HG03575 (cell line): Measurements from ENCODE around the gene STK4.

Experiments
- ATAC-seq: cut with Tn5 transposase; IDR thresholded peaks from one replicate; pipeline ENCODE4 v1.9.1; 2021; ENCODE audit not compliant: unreplicated experiment, insufficient number of reproducible peaks, low FRiP score; ENCODE audit errors: extremely low read depth

Gene STK4

GRCh38 chr20:45117581-45117980, 151.3 kb downstream of the STK4 start:
- ATAC-seq: no peak

- no peak for ATAC-seq
Observed at GRCh38 chr20:45118028-45118427, 151.7 kb downstream of the STK4 start.

GRCh38 chr20:45119556-45120266, 153.4 kb downstream of the STK4 start:
- no peak for ATAC-seq

DNA sequence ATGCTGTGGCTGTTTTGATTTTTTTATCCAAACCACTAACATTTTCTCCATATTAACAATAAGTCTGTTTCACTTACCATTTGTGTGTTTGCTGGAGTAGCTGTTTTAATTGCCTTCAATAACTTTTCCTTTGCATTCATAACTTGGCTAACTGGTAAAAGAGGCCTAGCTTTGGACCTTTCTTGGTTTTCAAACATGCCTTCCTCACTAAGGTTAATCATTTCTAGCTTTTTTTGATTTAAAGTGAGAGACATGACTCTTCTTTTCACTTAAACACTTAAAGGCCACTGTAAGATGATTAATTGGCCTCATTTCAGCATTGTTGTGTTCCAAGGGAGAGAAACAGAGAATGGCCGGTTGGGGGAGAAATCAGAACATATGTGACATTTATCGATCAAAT, 155.1 kb downstream of the STK4 start:
- no peak for ATAC-seq

GRCh38 chr20:45124365-45124764, 158.1 kb downstream of the STK4 start, which contains the start of gene WFDC12:
Gene WFDC12, minus strand, starts transcription at chr20:45124465. Its CDS starts 18 bp downstream, at chr20:45124447.
- ATAC-seq: no peak

- ATAC-seq: no peak
Observed at GRCh38 chr20:45128099-45128498, 161.8 kb downstream of the STK4 start.
